ENCODE data around the gene HIPK2. TPM values are rescaled to one million over a fixed set of nuclear protein-coding genes. Genes with fewer than 3 reads are reported as not detected.

Gene HIPK2
- total RNA-seq, 2 donors from 2014 or later, result 54.4 to 72.7 TPM

- H3K9me3 ChIP-seq, result no peaks in the 10 kb centered on the region
- no peaks in the 10 kb centered on the region for H3K27me3 ChIP-seq (replicated peaks; ENCODE audit: insufficient read depth)
- no peak overlapping the region for H3K4me3 ChIP-seq
- DNase-seq (ENCODE audit: low spot score), result no peak
- H3K36me3 ChIP-seq, result no peaks in the 10 kb centered on the region
- TF ChIP-seq, protein P1, sequence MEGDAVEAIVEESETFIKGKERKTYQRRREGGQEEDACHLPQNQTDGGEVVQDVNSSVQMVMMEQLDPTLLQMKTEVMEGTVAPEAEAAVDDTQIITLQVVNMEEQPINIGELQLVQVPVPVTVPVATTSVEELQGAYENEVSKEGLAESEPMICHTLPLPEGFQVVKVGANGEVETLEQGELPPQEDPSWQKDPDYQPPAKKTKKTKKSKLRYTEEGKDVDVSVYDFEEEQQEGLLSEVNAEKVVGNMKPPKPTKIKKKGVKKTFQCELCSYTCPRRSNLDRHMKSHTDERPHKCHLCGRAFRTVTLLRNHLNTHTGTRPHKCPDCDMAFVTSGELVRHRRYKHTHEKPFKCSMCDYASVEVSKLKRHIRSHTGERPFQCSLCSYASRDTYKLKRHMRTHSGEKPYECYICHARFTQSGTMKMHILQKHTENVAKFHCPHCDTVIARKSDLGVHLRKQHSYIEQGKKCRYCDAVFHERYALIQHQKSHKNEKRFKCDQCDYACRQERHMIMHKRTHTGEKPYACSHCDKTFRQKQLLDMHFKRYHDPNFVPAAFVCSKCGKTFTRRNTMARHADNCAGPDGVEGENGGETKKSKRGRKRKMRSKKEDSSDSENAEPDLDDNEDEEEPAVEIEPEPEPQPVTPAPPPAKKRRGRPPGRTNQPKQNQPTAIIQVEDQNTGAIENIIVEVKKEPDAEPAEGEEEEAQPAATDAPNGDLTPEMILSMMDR (IDR thresholded peaks at IDR 0.05), result no peak
- no peak for TF ChIP-seq POLR2AphosphoS5 (IDR thresholded peaks at IDR 0.05)
- peaks cover 19% of the 10 kb centered on the region for H3K4me1 ChIP-seq (replicated peaks)
- WGBS, result 78% methylated on average over 8 of the region's 8 CpGs
- intact Hi-C loops (cut with DNase I), result no loop called here
- H3K27ac ChIP-seq, result peak overlapping the region in 1 of 2 donors; percentile 45
Measured at GRCh38 chr7:139693651-139694388, 84.0 kb downstream of the HIPK2 start.

GRCh38 chr7:139692723-139693122, 85.1 kb downstream of the HIPK2 start:
- peaks cover 19% of the 10 kb centered on the region for H3K4me1 ChIP-seq (replicated peaks)
- peak; percentile 74 for TF ChIP-seq POLR2AphosphoS5 (IDR thresholded peaks at IDR 0.05)
- TF ChIP-seq, protein P1 (IDR thresholded peaks at IDR 0.05), result no peak
- H3K9me3 ChIP-seq, result no peaks in the 10 kb centered on the region
- intact Hi-C loops (cut with DNase I), result no loop called here
- 57% methylated on average over 6 of the region's 6 CpGs for WGBS
- no peaks in the 10 kb centered on the region for H3K36me3 ChIP-seq
- peak; percentile 59 for DNase-seq (ENCODE audit: low spot score)
- peak overlapping the region in 1 of 2 donors; percentile 45 for H3K27ac ChIP-seq
- H3K27me3 ChIP-seq (replicated peaks; ENCODE audit: insufficient read depth), result no peaks in the 10 kb centered on the region
- H3K4me3 ChIP-seq, result no peak overlapping the region

DNA sequence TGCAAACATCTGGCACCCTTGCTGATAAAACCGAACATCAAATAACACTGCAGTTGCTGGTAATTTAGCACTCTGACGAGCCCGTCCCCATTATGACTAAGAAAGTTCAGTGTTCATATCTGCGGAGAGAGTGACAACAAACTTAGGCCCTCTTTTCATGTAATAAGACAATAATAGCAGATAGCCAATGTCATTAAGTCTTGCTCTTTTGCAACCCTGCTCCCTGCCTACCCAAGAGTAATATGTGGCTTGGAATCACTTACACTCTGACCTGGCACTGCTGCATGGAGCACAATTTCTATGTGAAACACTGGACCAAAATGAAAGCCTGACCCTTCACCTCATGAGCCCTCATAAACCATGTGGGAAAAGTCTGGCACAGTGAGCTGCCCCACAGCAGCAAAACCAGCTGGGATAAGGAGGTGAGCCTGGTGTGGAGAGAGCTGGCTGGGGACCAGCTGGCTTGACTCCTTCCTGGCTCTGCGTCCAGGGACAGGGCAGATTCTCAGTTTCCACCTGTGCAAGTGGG, 86.5 kb downstream of the HIPK2 start:
- peak overlapping the region; percentile 20 to 40 for H3K27ac ChIP-seq

DNA sequence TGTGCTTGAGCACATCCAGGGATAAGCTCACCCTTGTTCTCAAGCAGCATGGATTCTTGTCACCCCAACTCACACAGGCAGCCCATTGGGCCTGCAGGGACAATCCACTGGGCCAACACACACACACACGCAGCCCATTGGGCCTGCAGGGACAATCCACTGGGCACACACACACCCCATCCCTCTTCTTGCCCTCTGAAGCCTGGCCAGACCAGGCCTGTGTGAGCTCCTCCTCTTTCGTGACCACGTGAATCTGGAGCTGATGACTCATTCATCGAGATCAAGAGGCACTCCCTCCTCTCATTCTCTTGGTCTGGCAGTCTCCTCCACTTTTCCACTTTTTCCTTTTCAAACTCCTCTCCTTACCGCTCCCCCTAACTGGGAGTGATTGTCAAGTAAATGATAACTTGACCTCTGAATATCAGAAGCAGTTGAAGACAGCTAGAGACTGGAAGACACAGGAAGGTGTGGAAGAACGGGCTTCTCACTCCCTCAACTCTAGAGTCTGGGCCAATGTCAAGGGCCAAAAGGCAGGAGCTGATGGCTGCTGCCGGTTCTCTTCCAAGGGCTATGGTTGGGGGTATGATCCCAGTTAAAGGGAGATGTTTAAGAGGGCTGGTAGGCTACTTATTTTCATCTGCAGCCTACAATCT, 89.7 kb downstream of the HIPK2 start:
- TF ChIP-seq POLR2A (IDR thresholded peaks at IDR 0.05) (no peak), POLR2AphosphoS5 (IDR thresholded peaks at IDR 0.05) (no peak)
- TF ChIP-seq, protein P1 (IDR thresholded peaks at IDR 0.05), result no peak
- 91% methylated on average over 7 of the region's 7 CpGs for WGBS
- no peaks in the 10 kb centered on the region for H3K36me3 ChIP-seq
- DNase-seq (ENCODE audit: low spot score), result no peak
- intact Hi-C loops (cut with DNase I), result no loop called here
- H3K9me3 ChIP-seq, result no peaks in the 10 kb centered on the region
- no peak overlapping the region for H3K27ac ChIP-seq
- no peaks in the 10 kb centered on the region for H3K27me3 ChIP-seq (replicated peaks; ENCODE audit: insufficient read depth)
- H3K4me1 ChIP-seq (replicated peaks), result peaks cover 10% of the 10 kb centered on the region
- H3K4me3 ChIP-seq, result no peak overlapping the region

More for the DNA sequence above, 86.5 kb downstream of the HIPK2 start:
- WGBS, result 55% methylated on average over 5 of the region's 5 CpGs
- Histone ChIP-seq H3K36me3 (no peaks in the 10 kb centered on the region), H3K4me3 (no peak overlapping the region), H3K27me3 (replicated peaks; ENCODE audit: insufficient read depth) (no peaks in the 10 kb centered on the region), H3K4me1 (replicated peaks) (peaks cover 18% of the 10 kb centered on the region), H3K9me3 (no peaks in the 10 kb centered on the region)
- TF ChIP-seq POLR2A (IDR thresholded peaks at IDR 0.05), result no peak
- TF ChIP-seq, protein P1 (IDR thresholded peaks at IDR 0.05), result no peak
- peak; percentile 65 for TF ChIP-seq POLR2AphosphoS5 (IDR thresholded peaks at IDR 0.05)
- peak; percentile 73 for DNase-seq (ENCODE audit: low spot score)
- intact Hi-C loops (cut with DNase I), result no loop called here
